RCC 7860 (cell line): ENCODE results near the gene ACOT9.
A peak's percentile ranks its signal among the peaks of the same experiment; 100 is the strongest.
"Not testable (repeated sequence)": the region's sequence is repeated elsewhere in the genome, so short reads cannot be mapped to it uniquely, and the experiment has no call there.

Source experiments
- DNase-seq: peaks from one replicate; pipeline ENCODE4 v3.0.0-alpha.2; 2015; ENCODE audit warnings: low spot score
- FAIRE-seq: peaks from 2 replicates; lab custom pipeline; 2012; peaks lifted over from hg19 to GRCh38; lab: Jason Lieb, UNC

Gene ACOT9

GRCh38 chrX:23766650-23767551 is 23.8 kb upstream of the ACOT9 start:
- no peak for DNase-seq
- no peak for FAIRE-seq

- no peak for FAIRE-seq
- DNase-seq: no peak
Observed at GRCh38 chrX:23765868-23766267, 22.8 kb upstream of the ACOT9 start.

- no peak for FAIRE-seq
- DNase-seq: no peak
Observed at GRCh38 chrX:23765449-23765848, 22.4 kb upstream of the ACOT9 start.

- no peak for FAIRE-seq
- no peak for DNase-seq
Observed at GRCh38 chrX:23764188-23764984, 21.3 kb upstream of the ACOT9 start.

GRCh38 chrX:23759821-23760220 is 16.7 kb upstream of the ACOT9 start:
- no peak for FAIRE-seq
- no peak for DNase-seq

GRCh38 chrX:23756165-23756564 is 13.1 kb upstream of the ACOT9 start:
- DNase-seq: peak; percentile 31
- no peak for FAIRE-seq

GRCh38 chrX:23754664-23755063 is 11.6 kb upstream of the ACOT9 start:
- no peak for FAIRE-seq
- DNase-seq: no peak

- FAIRE-seq (no peak), DNase-seq (no peak)
Observed at GRCh38 chrX:23752740-23753415, 9.8 kb upstream of the ACOT9 start.

- DNase-seq (no peak), FAIRE-seq (no peak)
Observed at GRCh38 chrX:23749576-23749975, 6.5 kb upstream of the ACOT9 start.

- DNase-seq (no peak), FAIRE-seq (no peak)
Observed at GRCh38 chrX:23749129-23749528, 6.1 kb upstream of the ACOT9 start.

GRCh38 chrX:23745786-23746185 is 2.7 kb upstream of the ACOT9 start:
- DNase-seq: no peak
- no peak for FAIRE-seq

GRCh38 chrX:23743623-23743971 is 521 bp upstream of the ACOT9 start:
- FAIRE-seq, DNase-seq: not testable (repeated sequence)

- FAIRE-seq: no peak
- peak; percentile 56 for DNase-seq
Observed at GRCh38 chrX:23742174-23742696, 841 bp downstream of the ACOT9 start.

GRCh38 chrX:23737413-23737812 is 5.7 kb downstream of the ACOT9 start:
- DNase-seq: no peak
- no peak for FAIRE-seq

GRCh38 chrX:23736030-23736429 is 7.0 kb downstream of the ACOT9 start:
- no peak for FAIRE-seq

GRCh38 chrX:23732704-23733103 is 10.4 kb downstream of the ACOT9 start:
- DNase-seq: no peak

More at GRCh38 chrX:23736030-23736429, 7.0 kb downstream of the ACOT9 start:
- DNase-seq: no peak

GRCh38 chrX:23731951-23732350 is 11.1 kb downstream of the ACOT9 start:
- no peak for DNase-seq
- FAIRE-seq: no peak

More at GRCh38 chrX:23732704-23733103, 10.4 kb downstream of the ACOT9 start:
- FAIRE-seq: no peak

- no peak for FAIRE-seq
Observed at GRCh38 chrX:23729214-23729613, 13.9 kb downstream of the ACOT9 start.

GRCh38 chrX:23727206-23727605 is 15.9 kb downstream of the ACOT9 start:
- DNase-seq: no peak
- no peak for FAIRE-seq

More at GRCh38 chrX:23729214-23729613, 13.9 kb downstream of the ACOT9 start:
- DNase-seq: no peak

- DNase-seq: no peak
Observed at GRCh38 chrX:23726191-23726590, 16.9 kb downstream of the ACOT9 start.

GRCh38 chrX:23720117-23720677 is 22.9 kb downstream of the ACOT9 start:
- DNase-seq (no peak), FAIRE-seq (no peak)

More at GRCh38 chrX:23726191-23726590, 16.9 kb downstream of the ACOT9 start:
- FAIRE-seq: no peak
